Fibroblast of skin of left biceps (primary cell): ENCODE measurements around the gene SEMA3G.

Source experiments
- DNase-seq, 2 experiments: peaks; one replicate each; pipeline ENCODE4 v3.0.0-alpha.2; 2013; ENCODE audit warnings: low read depth in 2 of 2

SEMA3G gene

GRCh38 chr3:52454250-52454937, 9.5 kb upstream of the SEMA3G start:
- DNase-seq = no peak

- no peak for DNase-seq
These were observed 8.8 kb upstream of the SEMA3G start, which contains the start of gene TNNC1 for GRCh38 chr3:52453496-52454249. TSS of gene TNNC1 (minus strand) at chr3:52454041. CDS start at chr3:52454015, 26 bp downstream.

GRCh38 chr3:52452570-52453221, 7.8 kb upstream of the SEMA3G start:
- DNase-seq = no peak

- DNase-seq = no peak
These were observed 7.2 kb upstream of the SEMA3G start for GRCh38 chr3:52452126-52452525.

GRCh38 chr3:52451237-52452083, 6.6 kb upstream of the SEMA3G start:
- DNase-seq = no peak

GRCh38 chr3:52450489-52451236, 5.8 kb upstream of the SEMA3G start:
- DNase-seq = no peak

- no peak for DNase-seq
These were observed 2.8 kb upstream of the SEMA3G start for GRCh38 chr3:52447512-52448355.

GRCh38 chr3:52446631-52447511, 2.0 kb upstream of the SEMA3G start:
- DNase-seq = no peak

GRCh38 chr3:52446042-52446441, 1.1 kb upstream of the SEMA3G start:
- no peak for DNase-seq

- DNase-seq = no peak
These were observed 864 bp downstream of the SEMA3G start for GRCh38 chr3:52443791-52444687.

GRCh38 chr3:52443268-52443610, 1.7 kb downstream of the SEMA3G start:
- DNase-seq = no peak

GRCh38 chr3:52442409-52443267, 2.3 kb downstream of the SEMA3G start:
- no peak for DNase-seq

- no peak for DNase-seq
These were observed 3.1 kb downstream of the SEMA3G start for GRCh38 chr3:52441772-52442332.

- no peak for DNase-seq
These were observed 3.7 kb downstream of the SEMA3G start for GRCh38 chr3:52441091-52441771.

- no peak for DNase-seq
These were observed 4.2 kb downstream of the SEMA3G start for GRCh38 chr3:52440671-52441070.

- no peak for DNase-seq
These were observed 4.7 kb downstream of the SEMA3G start for GRCh38 chr3:52440249-52440551.
